ENCODE results near the gene SLC6A11. TPM values are rescaled to one million over a fixed set of nuclear protein-coding genes. Genes with fewer than 3 reads are reported as not detected.

Gene SLC6A11
- polyA plus RNA-seq, 1 donor (not counting 4 experiments of a cell fraction or from before 2014, with no cell fraction given): 9.8 TPM

- Histone ChIP-seq H3K36me3 (ENCODE audit: control insufficient read depth in 2 of 2, extremely low read depth in 1 of 2, insufficient read depth in 2 of 2, low read length in 2 of 2) (no peaks in the 10 kb centered on the region), H3K4me3 (ENCODE audit: control insufficient read depth in 2 of 3, extremely low read depth in 1 of 3, insufficient read depth in 2 of 3, low read depth in 1 of 3, low read length in 3 of 3) (no peak overlapping the region), H4K20me1 (ENCODE audit: control insufficient read depth, extremely low read depth, insufficient read depth, low read length) (no peaks in the 10 kb centered on the region), H2AFZ (ENCODE audit: control insufficient read depth, low read length) (no peak overlapping the region), H3K9me1 (ENCODE audit: control insufficient read depth, extremely low read depth, insufficient read depth, low read length) (no peaks in the 10 kb centered on the region), H3K9ac (ENCODE audit: control insufficient read depth, extremely low read depth, insufficient read depth, low read length) (no peak overlapping the region), H3K9me3 (ENCODE audit: control insufficient read depth, low read depth, low read length) (no peaks in the 10 kb centered on the region), H3K79me2 (ENCODE audit: control insufficient read depth, insufficient read depth, low read length) (no peaks in the 10 kb centered on the region), H3K4me1 (ENCODE audit: control insufficient read depth, extremely low read depth, insufficient read depth, low read length) (no peaks in the 10 kb centered on the region), H3K27me3 (ENCODE audit: control insufficient read depth, extremely low read depth, insufficient read depth, low read length) (no peaks in the 10 kb centered on the region), H3K27ac (ENCODE audit: control insufficient read depth, insufficient read depth, low read length) (no peak overlapping the region), H3K4me2 (ENCODE audit: control insufficient read depth, extremely low read depth, insufficient read depth, low read depth, low read length) (no peak overlapping the region)
- no peak for TF ChIP-seq EZH2 (IDR thresholded peaks at IDR 0.05; ENCODE audit: low read length)
- TF ChIP-seq, protein P1, sequence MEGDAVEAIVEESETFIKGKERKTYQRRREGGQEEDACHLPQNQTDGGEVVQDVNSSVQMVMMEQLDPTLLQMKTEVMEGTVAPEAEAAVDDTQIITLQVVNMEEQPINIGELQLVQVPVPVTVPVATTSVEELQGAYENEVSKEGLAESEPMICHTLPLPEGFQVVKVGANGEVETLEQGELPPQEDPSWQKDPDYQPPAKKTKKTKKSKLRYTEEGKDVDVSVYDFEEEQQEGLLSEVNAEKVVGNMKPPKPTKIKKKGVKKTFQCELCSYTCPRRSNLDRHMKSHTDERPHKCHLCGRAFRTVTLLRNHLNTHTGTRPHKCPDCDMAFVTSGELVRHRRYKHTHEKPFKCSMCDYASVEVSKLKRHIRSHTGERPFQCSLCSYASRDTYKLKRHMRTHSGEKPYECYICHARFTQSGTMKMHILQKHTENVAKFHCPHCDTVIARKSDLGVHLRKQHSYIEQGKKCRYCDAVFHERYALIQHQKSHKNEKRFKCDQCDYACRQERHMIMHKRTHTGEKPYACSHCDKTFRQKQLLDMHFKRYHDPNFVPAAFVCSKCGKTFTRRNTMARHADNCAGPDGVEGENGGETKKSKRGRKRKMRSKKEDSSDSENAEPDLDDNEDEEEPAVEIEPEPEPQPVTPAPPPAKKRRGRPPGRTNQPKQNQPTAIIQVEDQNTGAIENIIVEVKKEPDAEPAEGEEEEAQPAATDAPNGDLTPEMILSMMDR (optimal IDR thresholded peaks at IDR 0.05 in 1 of 3, IDR thresholded peaks at IDR 0.05 in 1 of 3, conservative IDR thresholded peaks at IDR 0.05 in 1 of 3; ENCODE audit: extremely low read depth in 1 of 3, insufficient read depth in 2 of 3, low read length in 3 of 3): no peak
- no peak for DNase-seq (ENCODE audit: low read depth, low spot score)
- dilution Hi-C loops (cut with MboI; ENCODE audit: extremely low pct_ligation_motif_present, low sequenced_read_pairs): no loop called here
- no peak for FAIRE-seq
These were observed 96.8 kb downstream of the SLC6A11 start for GRCh38 chr3:10912786-10913185.

- no peak overlapping the region for H3K4me3 ChIP-seq (ENCODE audit: control insufficient read depth in 2 of 3, extremely low read depth in 1 of 3, insufficient read depth in 2 of 3, low read depth in 1 of 3, low read length in 3 of 3)
- no peak overlapping the region for H2AFZ ChIP-seq (ENCODE audit: control insufficient read depth, low read length)
- no peaks in the 10 kb centered on the region for H3K79me2 ChIP-seq (ENCODE audit: control insufficient read depth, insufficient read depth, low read length)
- H3K4me2 ChIP-seq (ENCODE audit: control insufficient read depth, extremely low read depth, insufficient read depth, low read depth, low read length): no peak overlapping the region
- FAIRE-seq (no peak), DNase-seq (ENCODE audit: low read depth, low spot score) (no peak)
- no peak overlapping the region for H3K27ac ChIP-seq (ENCODE audit: control insufficient read depth, insufficient read depth, low read length)
- dilution Hi-C loops (cut with MboI; ENCODE audit: extremely low pct_ligation_motif_present, low sequenced_read_pairs): no loop called here
- no peaks in the 10 kb centered on the region for H3K9me3 ChIP-seq (ENCODE audit: control insufficient read depth, low read depth, low read length)
- no peaks in the 10 kb centered on the region for H3K9me1 ChIP-seq (ENCODE audit: control insufficient read depth, extremely low read depth, insufficient read depth, low read length)
- no peaks in the 10 kb centered on the region for H3K36me3 ChIP-seq (ENCODE audit: control insufficient read depth in 2 of 2, extremely low read depth in 1 of 2, insufficient read depth in 2 of 2, low read length in 2 of 2)
- no peaks in the 10 kb centered on the region for H4K20me1 ChIP-seq (ENCODE audit: control insufficient read depth, extremely low read depth, insufficient read depth, low read length)
- no peaks in the 10 kb centered on the region for H3K27me3 ChIP-seq (ENCODE audit: control insufficient read depth, extremely low read depth, insufficient read depth, low read length)
- H3K4me1 ChIP-seq (ENCODE audit: control insufficient read depth, extremely low read depth, insufficient read depth, low read length): no peaks in the 10 kb centered on the region
- TF ChIP-seq, protein P1 (optimal IDR thresholded peaks at IDR 0.05 in 1 of 3, IDR thresholded peaks at IDR 0.05 in 1 of 3, conservative IDR thresholded peaks at IDR 0.05 in 1 of 3; ENCODE audit: extremely low read depth in 1 of 3, insufficient read depth in 2 of 3, low read length in 3 of 3): no peak
- TF ChIP-seq EZH2 (IDR thresholded peaks at IDR 0.05; ENCODE audit: low read length): no peak
- no peak overlapping the region for H3K9ac ChIP-seq (ENCODE audit: control insufficient read depth, extremely low read depth, insufficient read depth, low read length)
These were observed 99.3 kb downstream of the SLC6A11 start for GRCh38 chr3:10915376-10915775.
